Measurements from ENCODE around the gene DIS3L2.
"Not testable (repeated sequence)": the region's sequence is repeated elsewhere in the genome, so short reads cannot be mapped to it uniquely, and the experiment has no call there.

DIS3L2 gene

GRCh38 chr2:232354069-232354468, 392.6 kb downstream of the DIS3L2 start:
- TF ChIP-seq CTCF (IDR thresholded peaks at IDR 0.05; ENCODE audit: low read depth, low read length), result no peak
- DNase-seq, result no peak
- no peak overlapping the region for H3K4me3 ChIP-seq (ENCODE audit: low read depth, low read length)
- no peaks in the 10 kb centered on the region for H3K36me3 ChIP-seq
- no peak overlapping the region for H3K27ac ChIP-seq
- H3K27me3 ChIP-seq (ENCODE audit: insufficient read depth, low read depth, severe bottlenecking), result peaks cover 44% of the 10 kb centered on the region
- H3K9me3 ChIP-seq (ENCODE audit: severe bottlenecking), result no peaks in the 10 kb centered on the region

GRCh38 chr2:232361646-232362045, 400.1 kb downstream of the DIS3L2 start:
- TF ChIP-seq CTCF (IDR thresholded peaks at IDR 0.05; ENCODE audit: low read depth, low read length), result no peak
- no peak for DNase-seq
- no peak overlapping the region for H3K27ac ChIP-seq
- no peaks in the 10 kb centered on the region for H3K9me3 ChIP-seq (ENCODE audit: severe bottlenecking)
- H3K27me3 ChIP-seq (ENCODE audit: insufficient read depth, low read depth, severe bottlenecking), result no peaks in the 10 kb centered on the region
- no peak overlapping the region for H3K4me3 ChIP-seq (ENCODE audit: low read depth, low read length)
- no peaks in the 10 kb centered on the region for H3K36me3 ChIP-seq

GRCh38 chr2:232362174-232362900, 400.8 kb downstream of the DIS3L2 start:
- Histone ChIP-seq H3K27ac (no peak overlapping the region), H3K9me3 (ENCODE audit: severe bottlenecking) (no peaks in the 10 kb centered on the region), H3K36me3 (no peaks in the 10 kb centered on the region), H3K27me3 (ENCODE audit: insufficient read depth, low read depth, severe bottlenecking) (no peaks in the 10 kb centered on the region), H3K4me3 (ENCODE audit: low read depth, low read length) (no peak overlapping the region)
- no peak for TF ChIP-seq CTCF (IDR thresholded peaks at IDR 0.05; ENCODE audit: low read depth, low read length)
- no peak for DNase-seq

GRCh38 chr2:232363064-232363783, 401.7 kb downstream of the DIS3L2 start:
- TF ChIP-seq CTCF (IDR thresholded peaks at IDR 0.05; ENCODE audit: low read depth, low read length), result peak; percentile 28
- not testable (repeated sequence) for H3K9me3 ChIP-seq (ENCODE audit: severe bottlenecking); H3K27ac ChIP-seq; H3K27me3 ChIP-seq (ENCODE audit: insufficient read depth, low read depth, severe bottlenecking); DNase-seq; H3K36me3 ChIP-seq; H3K4me3 ChIP-seq (ENCODE audit: low read depth, low read length)

- H3K9me3 ChIP-seq (ENCODE audit: severe bottlenecking), result no peaks in the 10 kb centered on the region
- no peak for DNase-seq
- H3K4me3 ChIP-seq (ENCODE audit: low read depth, low read length), result no peak overlapping the region
- H3K27me3 ChIP-seq (ENCODE audit: insufficient read depth, low read depth, severe bottlenecking), result no peaks in the 10 kb centered on the region
- no peak for TF ChIP-seq CTCF (IDR thresholded peaks at IDR 0.05; ENCODE audit: low read depth, low read length)
- no peaks in the 10 kb centered on the region for H3K36me3 ChIP-seq
- H3K27ac ChIP-seq, result no peak overlapping the region
Observed at GRCh38 chr2:232363784-232364615, 402.5 kb downstream of the DIS3L2 start.

- not testable (repeated sequence) for H3K4me3 ChIP-seq (ENCODE audit: low read depth, low read length); H3K9me3 ChIP-seq (ENCODE audit: severe bottlenecking); H3K27me3 ChIP-seq (ENCODE audit: insufficient read depth, low read depth, severe bottlenecking); H3K36me3 ChIP-seq; H3K27ac ChIP-seq; DNase-seq
Observed at GRCh38 chr2:232364806-232365594, 403.5 kb downstream of the DIS3L2 start.

Data from WERI-Rb-1 (cell line).